Panc1 (cell line): ENCODE results near the gene MLN.

Experiments used
- CTCF ChIP-seq: fragments of 450-650 bp; IDR thresholded peaks from 2 replicates; pipeline ENCODE4 v1.5.1; 2017; ENCODE audit warnings: mild to moderate bottlenecking
- POLR2AphosphoS5 ChIP-seq: IDR thresholded peaks from 2 replicates; pipeline ENCODE4 v1.6.1; 2012; ENCODE audit warnings: mild to moderate bottlenecking, low read depth, low read length, moderate library complexity
- REST ChIP-seq, 2 experiments: IDR thresholded peaks; 2 replicates each; pipeline ENCODE4 v1.6.1; 2011 to 2012; ENCODE audit warnings: low read depth in 2 of 2, control low read depth in 1 of 2, low read length in 1 of 2, mild to moderate bottlenecking in 1 of 2, moderate library complexity in 1 of 2; ENCODE audit not compliant: insufficient read depth in 1 of 2

GRCh38 chr6:33748841-33749240, 55.0 kb downstream of the MLN start:
- TF ChIP-seq CTCF (no peak), POLR2AphosphoS5 (no peak), REST (IDR thresholded peaks at IDR 0.05; ENCODE audit: insufficient read depth in 1 of 2, low read depth in 2 of 2, low read length in 1 of 2) (no peak)
